Measurements from ENCODE around the gene SERPINF2.
"Not testable (repeated sequence)": the region's sequence is repeated elsewhere in the genome, so short reads cannot be mapped to it uniquely, and the experiment has no call there.

The SERPINF2 gene

GRCh38 chr17:1736348-1737281 lies 6.1 kb upstream of the SERPINF2 start:
- DNase-seq: peak; percentile 23 to 26

GRCh38 chr17:1737531-1738291 lies 5.0 kb upstream of the SERPINF2 start:
- no peak for DNase-seq

GRCh38 chr17:1741899-1742298 lies 772 bp upstream of the SERPINF2 start:
- not testable (repeated sequence) for DNase-seq

DNA sequence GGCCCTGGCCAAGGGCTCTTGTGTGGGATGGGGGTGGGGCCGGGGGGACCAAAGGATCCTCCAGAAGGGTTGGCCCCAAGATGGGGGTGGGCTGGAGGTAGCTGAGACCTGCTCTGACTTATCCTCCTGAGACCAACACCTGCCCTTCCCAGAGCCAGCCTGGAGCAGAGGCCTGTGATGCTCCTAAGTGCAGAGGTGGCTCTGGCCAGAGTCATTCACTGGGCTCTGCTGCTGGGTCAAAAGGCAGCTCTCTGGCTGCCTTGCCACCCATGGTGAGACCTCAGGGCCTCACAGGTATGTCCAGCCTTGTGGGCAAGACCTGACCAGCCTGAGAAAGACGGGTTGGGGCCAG lies 393 bp downstream of the SERPINF2 start:
- no peak for DNase-seq

DNA sequence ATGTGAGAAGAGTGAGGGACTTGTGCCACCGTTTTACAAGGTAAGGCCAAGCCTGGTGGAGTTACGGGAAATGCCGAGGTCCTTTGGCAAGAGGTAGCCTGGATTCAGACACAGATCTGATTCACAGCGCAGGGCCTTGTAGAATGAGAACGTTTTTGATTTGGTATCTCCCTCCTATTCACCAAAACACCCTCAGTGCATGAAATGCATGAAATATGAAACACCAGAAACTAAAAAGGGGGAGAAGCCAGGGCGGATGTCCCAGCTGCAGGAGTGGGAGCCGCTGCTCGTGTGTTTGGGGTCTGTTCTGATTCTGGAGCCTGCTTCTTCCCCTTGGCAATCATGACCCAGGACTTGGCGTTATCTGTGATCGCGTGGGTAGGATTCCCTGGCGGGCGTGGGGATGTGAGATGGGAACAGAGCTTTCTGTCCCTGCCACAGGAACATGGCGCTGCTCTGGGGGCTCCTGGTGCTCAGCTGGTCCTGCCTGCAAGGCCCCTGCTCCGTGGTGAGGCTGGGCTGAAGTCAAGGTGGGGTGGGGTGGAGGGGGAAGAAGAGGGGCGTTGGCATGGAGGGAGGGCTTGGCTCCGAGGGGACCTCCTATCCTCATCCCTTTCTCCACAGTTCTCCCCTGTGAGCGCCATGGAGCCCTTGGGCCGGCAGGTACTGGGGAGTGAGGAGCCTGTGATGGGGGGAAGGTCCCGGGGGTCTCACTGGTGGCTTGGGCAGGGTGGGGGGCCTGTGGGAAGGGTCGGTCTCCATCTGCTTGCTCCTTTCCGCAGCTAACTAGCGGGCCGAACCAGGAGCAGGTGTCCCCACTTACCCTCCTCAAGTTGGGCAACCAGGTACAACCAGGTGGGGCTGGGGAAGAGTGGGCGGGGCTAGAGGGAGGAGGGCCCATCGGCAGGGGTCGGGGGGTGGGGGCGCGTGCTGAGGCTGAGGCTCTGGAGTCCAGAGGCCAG lies 2.2 kb downstream of the SERPINF2 start:
- no peak for DNase-seq

DNA sequence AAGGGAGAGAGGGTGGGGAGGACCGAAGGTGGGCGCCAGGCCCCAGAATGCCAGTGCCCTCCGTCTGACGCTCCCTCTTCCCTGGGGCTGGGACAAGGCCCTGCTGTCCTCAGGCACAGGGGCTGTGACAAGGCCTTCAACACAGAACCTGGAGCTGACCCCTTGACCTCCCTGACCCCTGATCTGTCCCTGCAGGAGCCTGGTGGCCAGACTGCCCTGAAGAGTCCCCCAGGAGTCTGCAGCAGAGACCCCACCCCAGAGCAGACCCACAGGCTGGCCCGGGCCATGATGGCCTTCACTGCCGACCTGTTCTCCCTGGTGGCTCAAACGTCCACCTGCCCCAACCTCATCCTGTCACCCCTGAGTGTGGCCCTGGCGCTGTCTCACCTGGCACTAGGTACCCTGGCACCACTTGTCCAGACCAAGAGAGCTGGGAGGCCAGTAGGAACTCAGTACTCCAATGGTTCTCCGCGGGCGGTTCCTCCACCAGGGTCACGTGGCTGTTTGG lies 2.9 kb downstream of the SERPINF2 start:
- DNase-seq: no peak

DNA sequence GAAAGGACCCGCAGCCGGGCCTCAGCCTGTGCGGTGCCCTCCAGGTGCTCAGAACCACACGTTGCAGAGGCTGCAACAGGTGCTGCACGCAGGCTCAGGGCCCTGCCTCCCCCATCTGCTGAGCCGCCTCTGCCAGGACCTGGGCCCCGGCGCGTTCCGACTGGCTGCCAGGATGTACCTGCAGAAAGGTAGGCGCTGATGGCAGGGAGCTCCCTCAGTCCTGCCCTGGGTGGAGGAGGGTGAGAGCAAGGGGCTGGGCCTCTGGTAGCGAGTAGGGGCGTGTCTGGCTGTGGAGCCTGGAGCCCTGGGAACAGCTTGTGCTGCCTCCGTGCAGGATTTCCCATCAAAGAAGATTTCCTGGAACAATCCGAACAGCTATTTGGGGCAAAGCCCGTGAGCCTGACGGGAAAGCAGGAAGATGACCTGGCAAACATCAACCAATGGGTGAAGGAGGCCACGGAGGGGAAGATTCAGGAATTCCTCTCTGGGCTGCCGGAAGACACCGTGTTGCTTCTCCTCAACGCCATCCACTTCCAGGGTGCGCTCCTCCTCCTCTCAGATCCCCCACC lies 4.4 kb downstream of the SERPINF2 start:
- no peak for DNase-seq

- no peak for DNase-seq
Measured at GRCh38 chr17:1750628-1751027, 8.0 kb downstream of the SERPINF2 start.

DNA sequence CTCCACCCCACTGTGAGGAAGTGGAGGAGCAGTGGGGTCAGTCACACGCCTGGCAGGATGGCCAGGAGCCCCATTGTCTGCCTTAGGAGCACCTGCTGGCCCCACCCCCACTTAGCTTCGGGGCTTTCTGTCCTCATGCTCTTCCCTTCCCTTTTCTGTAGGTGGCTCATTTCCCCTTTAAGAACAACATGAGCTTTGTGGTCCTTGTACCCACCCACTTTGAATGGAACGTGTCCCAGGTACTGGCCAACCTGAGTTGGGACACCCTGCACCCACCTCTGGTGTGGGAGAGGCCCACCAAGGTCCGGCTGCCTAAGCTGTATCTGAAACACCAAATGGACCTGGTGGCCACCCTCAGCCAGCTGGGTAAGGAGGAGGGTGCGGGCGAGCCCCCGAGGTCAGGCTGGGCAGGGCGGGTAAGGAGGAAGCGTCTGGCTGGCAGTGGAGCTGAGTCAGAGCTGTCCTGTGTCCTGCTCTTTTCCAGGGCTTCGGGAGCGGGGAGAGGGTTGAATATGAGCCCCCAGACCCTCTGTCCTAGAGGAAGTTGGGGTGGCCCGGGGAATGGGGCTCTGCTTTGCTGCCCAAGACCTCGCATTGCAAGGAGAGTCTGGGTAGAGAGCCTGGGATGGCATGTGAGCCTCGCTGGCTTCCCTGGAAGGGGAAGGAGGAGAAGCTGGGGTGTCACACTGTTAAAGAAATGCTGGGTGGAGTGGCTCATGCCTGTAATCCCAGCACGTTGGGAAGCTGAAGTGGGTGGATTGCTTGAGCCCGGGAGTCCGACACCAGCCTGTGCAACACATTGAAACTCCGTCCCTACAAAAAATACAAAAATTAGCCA lies 10.0 kb downstream of the SERPINF2 start:
- no peak for DNase-seq

DNA sequence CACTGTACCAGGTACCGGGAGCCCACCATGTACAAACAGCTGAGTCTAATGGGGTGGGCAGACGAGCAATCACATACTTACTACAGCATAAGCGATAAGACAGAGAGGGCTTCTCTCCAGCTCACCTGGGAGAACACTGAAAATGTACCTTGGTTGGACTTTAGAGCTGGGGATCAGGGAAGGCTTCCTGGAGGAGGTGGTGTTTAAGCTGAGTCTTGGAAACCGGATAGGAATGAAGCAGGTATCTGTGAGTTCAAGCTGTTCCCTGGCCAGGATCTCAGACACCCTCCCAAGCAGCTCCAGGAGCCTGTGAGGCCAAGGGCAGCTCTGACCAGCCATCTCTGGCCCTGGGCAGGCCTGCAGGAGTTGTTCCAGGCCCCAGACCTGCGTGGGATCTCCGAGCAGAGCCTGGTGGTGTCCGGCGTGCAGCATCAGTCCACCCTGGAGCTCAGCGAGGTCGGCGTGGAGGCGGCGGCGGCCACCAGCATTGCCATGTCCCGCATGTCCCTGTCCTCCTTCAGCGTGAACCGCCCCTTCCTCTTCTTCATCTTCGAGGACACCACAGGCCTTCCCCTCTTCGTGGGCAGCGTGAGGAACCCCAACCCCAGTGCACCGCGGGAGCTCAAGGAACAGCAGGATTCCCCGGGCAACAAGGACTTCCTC lies 11.2 kb downstream of the SERPINF2 start:
- no peak for DNase-seq

GRCh38 chr17:1754430-1755112 lies 11.9 kb downstream of the SERPINF2 start:
- DNase-seq: no peak

DNA sequence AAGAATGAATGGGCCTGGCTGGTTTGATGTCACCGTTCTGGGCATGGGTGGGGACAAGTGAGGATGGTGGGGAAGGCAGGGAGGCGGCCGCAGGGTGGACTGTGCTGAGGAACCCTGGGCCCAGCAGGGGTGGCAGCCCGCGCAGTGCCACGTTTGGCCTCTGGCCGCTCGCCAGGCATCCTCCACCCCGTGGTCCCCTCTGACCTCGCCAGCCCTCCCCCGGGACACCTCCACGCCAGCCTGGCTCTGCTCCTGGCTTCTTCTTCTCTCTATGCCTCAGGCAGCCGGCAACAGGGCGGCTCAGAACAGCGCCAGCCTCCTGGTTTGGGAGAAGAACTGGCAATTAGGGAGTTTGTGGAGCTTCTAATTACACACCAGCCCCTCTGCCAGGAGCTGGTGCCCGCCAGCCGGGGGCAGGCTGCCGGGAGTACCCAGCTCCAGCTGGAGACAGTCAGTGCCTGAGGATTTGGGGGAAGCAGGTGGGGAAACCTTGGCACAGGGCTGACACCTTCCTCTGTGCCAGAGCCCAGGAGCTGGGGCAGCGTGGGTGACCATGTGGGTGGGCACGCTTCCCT lies 12.7 kb downstream of the SERPINF2 start:
- DNase-seq: no peak

DNA sequence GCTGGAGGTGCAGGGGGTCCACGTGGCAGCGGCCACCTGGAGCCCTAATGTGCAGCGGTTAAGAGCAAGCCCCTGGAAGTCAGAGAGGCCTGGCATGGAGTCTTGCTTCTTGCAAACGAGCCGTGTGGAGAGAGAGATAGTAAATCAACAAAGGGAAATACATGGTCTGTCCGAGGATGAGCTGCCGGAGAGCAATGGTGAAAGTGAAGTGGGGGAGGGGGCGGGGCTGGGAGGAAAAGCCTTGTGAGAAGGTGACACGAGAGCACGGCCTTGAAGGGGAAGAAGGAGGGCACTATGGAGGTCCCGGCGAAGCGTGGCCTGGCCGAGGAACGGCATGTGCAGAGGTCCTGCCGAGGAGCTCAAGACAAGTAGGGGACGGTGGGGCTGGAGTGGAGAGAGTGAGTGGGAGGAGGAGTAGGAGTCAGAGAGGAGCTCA lies 13.2 kb downstream of the SERPINF2 start:
- no peak for DNase-seq

GRCh38 chr17:1758807-1759206 lies 16.1 kb downstream of the SERPINF2 start:
- no peak for DNase-seq

GRCh38 chr17:1759529-1759928 lies 16.9 kb downstream of the SERPINF2 start:
- no peak for DNase-seq

GRCh38 chr17:1762233-1762900 lies 19.7 kb downstream of the SERPINF2 start:
- no peak for DNase-seq

DNA sequence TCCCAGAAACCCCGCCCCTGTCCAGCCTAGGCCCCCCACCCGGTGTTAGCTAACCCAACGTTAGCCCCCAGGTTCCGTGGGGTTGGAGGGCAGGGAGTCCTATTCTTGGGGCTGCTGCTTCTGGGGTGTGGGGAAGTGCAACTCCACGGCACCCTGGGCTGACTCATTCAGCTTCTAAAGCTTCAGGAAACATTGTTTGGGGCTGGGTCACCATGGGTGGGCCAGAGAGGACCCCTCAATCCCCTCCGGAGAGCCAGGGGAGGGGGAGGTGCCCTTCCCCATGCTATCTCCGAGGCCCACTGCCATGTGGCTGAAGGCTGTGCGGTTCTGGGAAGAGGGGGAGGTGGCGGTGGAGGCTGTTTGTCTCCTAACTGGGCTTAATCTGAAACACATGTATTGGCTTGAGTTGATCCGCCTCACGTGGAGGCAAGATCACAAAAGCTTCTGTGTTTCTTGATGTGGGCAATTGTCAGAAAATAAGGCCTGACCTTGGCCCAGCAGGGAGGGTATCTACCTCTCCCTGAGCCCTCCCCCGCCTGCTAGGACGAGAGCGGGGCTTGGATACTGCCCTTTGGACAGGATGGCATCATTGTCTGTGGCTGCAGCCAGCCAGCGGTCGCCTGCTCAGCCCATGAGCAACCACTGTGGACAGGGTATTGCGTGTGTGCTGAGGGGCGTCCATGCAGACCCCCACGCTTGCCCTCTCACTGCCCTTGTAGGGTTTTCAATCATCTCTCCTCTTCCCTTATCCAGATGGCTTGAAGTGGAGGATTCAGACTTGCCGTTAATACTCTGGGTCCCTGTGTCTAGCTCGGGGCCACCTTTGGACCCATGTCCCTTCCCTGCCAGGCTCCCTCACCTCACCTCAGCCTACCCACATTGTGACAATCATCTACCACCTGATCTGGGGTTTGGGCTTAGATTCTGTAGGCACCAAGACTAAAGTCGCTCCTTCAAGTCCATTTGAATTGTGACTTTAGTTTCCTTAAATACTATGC lies 20.5 kb downstream of the SERPINF2 start:
- DNase-seq: no peak

GRCh38 chr17:1764284-1764683 lies 21.6 kb downstream of the SERPINF2 start:
- DNase-seq: peak; percentile 32 to 36

Measured in activated CD4-positive, alpha-beta T cell treated with anti-CD3 and anti-CD28 coated beads, Interleukin-2, amount 50 U/mL, for 4 hours (primary cell).